ENCODE results near the gene PALLD.

The PALLD gene

DNA sequence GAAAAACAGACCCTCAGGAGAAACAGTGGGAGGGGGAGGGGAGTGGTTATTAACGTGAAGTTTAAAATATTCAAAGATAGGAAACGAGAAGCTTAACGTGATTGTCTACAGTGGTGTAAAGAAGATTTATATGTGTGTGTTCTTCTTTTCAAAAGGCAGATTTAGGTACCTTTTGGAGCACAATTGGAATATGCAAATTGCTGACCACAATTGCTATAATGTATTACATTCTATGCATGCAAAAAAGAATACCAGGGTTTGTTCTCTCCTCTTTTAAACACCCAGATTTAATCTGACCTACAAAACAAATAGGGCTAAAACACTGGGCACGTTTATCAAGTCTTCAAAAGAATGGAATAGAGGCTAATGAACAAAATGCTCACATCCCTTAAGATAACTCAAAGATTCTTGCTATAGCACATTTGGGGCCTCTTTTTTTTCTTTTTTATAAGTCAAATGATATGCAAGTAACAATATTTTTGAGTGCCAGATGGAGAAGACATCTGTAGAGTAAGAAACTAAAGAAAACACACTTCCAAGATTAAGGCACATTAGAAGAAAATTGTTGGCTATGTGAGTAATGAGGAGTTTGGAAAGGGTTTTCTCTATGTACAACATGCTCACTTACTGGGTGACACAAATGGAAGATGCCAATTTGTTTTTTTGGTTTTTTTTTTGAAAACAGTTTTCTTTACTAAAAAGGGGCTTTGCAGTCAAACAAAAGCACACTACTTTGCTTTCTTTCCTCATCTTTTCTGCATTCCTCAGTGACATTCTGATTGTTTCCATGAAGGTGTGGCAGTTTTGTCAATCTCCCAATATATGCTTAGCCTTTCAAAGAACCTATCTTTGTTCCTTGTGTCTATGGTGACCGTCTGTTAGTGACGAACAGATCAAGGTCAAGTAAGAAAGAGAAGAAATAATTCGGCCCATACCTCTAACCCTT, 240.3 kb downstream of the PALLD start:
- DNase-seq = no peak

DNA sequence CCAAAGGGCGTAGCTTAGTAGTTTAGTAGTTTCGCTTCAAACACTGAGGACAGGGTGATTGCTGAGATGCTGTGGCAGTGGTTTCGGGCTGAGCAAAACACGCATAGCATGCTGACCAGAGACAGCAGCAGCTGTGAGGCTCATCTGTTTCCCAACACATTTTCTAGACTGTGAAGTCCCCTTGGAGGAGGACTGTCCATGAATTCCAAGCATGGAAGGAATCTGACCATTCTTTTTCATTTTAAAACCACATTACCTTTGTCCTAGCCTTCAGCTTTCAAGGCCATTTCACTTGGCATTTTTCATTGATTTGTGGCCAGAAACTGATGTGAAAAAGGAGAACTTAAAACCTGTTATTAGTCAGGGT, 240.9 kb downstream of the PALLD start:
- no peak for DNase-seq

- no peak for DNase-seq
These were observed 243.0 kb downstream of the PALLD start for GRCh38 chr4:168739886-168740285.

DNA sequence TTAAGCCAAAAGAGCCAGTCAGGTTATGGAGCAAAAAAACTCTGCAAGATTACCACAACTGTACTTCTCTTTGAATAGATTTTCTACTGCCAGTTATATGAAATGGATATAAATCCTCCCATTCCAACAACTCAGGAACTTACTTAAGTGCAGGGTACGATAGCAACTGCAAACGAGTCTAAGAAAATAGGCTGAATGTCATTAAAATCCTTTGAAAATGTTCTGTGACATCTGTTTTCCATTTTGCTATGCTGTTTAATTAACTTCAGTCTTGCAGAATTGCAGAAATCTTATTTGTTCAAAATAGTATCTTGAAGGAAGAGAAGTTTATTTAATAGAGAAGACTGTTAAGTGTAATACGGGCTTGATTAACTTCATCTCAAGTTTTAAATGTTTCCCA, 243.8 kb downstream of the PALLD start:
- no peak for DNase-seq

- no peak for DNase-seq
These were observed 244.7 kb downstream of the PALLD start for GRCh38 chr4:168741281-168742173.

DNA sequence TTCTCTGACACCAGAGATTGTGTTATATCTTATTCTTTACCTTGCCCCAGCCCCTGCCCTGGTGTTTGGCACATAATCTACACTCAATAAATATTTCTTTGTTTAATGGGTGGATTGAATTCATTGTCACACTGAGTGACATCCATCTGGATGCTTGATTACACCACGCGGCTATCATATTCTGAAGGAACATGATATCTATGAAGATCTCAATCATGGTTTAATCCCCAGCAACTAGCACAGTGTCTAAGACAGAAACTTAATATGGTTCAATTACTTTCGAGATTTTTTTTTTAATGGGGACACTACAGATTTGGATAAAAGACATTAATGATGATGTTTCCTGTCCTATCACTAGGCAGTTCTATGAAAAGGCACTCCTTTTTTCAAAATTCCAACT, 246.3 kb downstream of the PALLD start:
- DNase-seq = no peak

DNA sequence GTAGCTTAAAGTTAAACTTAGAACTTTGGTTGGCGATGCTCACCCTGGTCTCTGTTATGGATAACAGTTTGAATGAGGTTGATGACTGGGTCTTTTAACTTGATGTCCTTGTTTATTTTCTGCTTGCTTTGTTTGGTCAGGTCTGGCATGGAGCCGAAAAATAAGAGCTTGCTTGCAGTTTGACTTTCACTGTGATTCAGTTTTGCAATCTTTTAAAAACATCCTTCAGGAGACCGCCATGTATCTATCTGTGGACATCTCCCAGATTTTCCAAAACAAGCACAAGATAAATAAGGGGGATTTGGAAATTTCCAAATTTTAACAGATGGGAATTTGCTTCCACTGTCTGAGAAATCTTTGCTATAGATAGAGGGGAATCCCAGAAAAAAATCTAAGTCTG, 246.7 kb downstream of the PALLD start:
- no peak for DNase-seq

- no peak for DNase-seq
These were observed 247.2 kb downstream of the PALLD start for GRCh38 chr4:168744021-168744420.

DNA sequence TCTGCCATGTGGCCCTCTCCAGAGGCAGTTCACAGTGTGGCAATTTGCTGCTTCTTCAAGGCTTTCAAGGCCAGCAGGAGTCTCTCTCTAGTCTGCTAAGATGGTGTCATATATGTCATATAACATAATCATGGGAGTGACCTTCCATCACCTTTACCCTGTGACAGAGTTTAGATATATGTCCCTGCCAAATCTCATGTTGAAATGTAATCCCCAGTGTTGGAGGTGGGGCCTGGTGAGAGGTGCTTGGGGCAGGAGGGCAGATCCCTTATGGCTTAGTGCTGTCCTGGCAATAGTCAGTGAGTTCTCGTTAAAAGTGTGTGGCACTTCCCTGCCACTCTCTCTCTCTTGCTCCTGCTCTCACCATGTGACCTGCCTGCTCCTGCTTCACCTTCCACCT, 252.0 kb downstream of the PALLD start:
- no peak for DNase-seq

DNA sequence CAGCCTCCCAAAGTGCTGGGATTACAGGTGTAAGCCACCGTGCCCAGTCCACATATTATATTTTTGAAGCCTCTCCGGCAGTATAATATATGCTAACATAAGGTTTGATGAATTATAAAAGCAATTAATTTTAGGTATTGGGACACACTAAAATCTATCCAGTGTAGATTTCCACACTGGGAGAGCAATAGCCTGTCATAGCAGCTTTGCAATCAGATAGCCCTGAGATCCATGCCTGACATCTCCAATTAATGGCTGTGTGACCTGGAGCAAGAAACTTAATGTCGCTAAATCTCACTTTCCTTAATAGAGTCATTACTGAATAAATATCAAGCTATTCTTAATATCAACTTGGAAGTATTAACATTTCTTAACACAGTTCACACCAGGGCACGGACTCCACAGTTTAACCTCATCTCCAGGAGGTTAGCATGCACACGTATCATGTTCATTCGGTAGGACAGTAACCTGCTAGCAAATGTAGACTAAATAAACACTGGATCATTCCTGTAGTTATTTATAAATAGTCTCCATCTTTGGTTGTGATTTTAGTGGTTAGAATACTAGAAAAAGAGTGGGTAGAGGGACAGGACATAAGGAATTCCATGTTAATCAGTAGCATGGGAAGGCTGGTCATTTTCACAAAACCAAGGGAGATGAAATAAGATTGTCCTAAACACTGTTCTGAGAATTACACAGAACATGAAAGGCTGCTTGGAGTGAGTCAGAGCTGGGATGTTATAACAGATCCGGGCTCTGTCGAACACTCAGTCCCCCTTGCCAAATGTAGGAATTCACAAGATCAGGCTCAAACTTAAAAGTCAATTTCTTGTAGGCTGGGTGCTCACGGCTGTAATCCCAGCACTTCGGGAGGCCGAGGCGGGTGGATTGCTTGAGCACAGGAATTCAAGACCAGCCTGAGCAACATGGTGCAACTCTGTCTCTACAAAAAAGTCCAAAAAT, 254.7 kb downstream of the PALLD start:
- no peak for DNase-seq

DNA sequence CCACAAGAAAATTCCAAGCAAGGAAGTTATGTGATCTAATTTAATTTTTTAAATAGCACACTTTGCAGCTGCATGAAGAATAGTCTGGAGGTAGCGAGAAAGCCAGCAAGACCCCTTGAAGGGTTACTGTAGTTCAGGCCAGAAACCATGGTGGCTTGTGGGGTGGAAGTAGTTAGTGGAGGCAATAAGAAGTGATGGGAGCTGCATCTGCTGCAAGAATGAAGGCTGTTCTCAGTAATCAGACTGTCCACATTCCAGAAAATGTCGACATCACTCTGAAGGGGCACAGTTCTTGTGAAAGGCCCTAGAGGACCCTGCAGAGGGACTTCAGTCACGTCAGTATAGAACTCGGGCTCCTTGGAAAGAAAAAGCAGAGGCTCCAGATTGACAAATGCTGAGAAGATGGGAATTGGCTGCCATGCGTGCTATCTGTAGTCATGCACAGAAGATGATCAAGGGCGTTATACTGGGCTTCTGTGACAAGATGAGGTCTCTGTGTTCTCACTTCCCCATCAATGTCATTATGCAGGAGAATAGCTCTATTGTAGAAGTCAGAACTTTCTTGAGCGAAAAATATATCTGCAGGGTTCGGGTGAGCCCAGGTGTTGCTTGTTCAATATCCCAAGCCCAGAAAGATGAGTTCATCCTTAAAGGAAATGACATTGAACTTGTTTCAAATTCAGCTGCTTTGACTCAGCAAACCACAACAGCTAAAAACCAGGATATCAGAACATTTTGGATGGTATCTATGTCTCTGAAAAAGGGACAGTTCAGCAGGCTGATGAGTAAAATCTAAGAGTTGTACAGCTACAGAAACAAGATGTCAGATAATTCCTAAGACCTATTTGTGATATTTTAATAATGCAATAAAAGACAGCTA, 259.0 kb downstream of the PALLD start:
- no peak for DNase-seq

- no peak for DNase-seq
These were observed 260.6 kb downstream of the PALLD start for GRCh38 chr4:168757500-168757899.

- no peak for DNase-seq
These were observed 261.6 kb downstream of the PALLD start for GRCh38 chr4:168758351-168758876.

DNA sequence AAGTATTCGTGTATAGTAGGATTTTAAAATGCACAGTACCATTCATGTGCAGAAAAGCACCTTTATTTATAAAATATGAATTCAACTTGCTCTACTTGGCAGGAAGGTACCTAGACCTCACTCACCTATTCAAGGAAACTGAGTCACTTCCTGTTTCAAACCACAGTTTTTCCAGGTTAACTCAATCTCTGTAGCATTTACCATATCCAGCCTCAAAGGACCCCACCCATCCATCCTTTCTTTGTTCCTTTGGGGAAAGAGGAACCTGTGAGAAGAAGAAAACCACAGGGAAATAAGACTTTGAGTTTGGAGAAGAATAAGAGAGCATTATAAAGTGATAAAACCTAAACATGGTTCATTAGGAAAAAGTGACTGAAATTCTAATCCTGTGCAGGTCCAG, 262.5 kb downstream of the PALLD start:
- DNase-seq = no peak

DNA sequence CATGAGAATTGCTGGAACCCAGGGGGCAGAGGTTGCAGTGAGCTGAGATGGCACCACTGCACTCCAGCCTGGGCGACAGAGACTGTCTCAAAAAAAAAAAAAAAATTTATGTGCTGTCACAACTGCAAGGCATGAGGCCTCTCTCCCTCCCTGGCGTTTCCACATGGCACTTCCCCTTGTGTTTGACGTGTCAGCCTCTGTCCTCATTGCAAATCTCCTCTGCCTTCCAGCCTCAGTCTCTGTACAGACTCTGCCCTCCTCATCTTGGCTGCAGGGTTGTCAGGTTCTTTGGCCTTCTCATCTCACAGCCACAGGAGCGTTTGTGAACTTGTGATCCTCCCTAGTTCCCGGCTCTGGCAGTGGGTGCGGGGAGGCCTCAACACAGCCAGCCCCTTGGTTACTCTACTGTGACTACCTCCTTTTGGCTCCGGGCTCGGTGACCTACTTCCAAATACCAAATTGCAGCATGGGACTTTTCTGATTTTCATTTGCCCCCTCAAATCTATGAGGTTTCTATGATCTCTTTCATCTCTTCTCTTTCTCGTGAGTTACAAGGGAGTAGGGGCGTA, 263.2 kb downstream of the PALLD start:
- no peak for DNase-seq

DNA sequence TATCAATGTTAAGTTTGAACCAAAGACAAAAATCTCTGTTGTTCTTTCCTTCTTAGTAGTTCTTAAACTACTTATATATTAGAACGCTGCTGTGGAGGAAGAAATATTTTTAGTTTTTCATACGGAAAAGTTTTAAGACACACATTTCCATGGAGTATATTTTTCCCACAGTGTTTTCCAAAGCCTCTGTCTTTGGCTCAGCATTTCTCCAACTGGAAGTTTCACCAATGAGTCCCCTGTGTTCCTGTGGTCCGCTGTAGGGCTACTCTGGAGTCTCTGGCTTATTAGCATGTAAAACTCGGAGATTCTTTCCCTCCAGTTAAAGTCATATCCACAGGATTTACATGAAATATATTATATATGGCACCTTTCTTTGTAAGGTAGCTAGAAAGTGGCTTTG, 264.2 kb downstream of the PALLD start:
- DNase-seq = no peak

GRCh38 chr4:168765322-168765721, 268.5 kb downstream of the PALLD start:
- DNase-seq = no peak

DNA sequence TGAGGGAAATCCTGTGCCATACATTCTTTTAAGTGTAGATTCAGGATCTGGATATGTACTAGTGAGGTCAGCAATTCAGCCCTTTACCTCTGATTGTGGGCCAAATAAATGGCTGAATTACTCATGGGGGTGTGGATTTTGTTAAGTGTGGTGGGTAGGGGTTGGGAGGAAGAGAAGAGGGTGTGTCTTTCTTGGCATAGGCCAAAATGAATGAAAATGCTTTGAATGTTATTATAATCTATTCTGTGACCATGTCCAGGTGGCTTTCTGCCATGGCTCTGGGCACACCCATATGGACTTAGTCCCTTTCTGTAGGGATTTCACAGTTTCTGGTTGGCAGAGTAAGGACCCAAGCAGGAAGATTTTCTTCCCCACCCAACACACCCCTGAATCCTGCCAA, 268.9 kb downstream of the PALLD start:
- DNase-seq = no peak

DNA sequence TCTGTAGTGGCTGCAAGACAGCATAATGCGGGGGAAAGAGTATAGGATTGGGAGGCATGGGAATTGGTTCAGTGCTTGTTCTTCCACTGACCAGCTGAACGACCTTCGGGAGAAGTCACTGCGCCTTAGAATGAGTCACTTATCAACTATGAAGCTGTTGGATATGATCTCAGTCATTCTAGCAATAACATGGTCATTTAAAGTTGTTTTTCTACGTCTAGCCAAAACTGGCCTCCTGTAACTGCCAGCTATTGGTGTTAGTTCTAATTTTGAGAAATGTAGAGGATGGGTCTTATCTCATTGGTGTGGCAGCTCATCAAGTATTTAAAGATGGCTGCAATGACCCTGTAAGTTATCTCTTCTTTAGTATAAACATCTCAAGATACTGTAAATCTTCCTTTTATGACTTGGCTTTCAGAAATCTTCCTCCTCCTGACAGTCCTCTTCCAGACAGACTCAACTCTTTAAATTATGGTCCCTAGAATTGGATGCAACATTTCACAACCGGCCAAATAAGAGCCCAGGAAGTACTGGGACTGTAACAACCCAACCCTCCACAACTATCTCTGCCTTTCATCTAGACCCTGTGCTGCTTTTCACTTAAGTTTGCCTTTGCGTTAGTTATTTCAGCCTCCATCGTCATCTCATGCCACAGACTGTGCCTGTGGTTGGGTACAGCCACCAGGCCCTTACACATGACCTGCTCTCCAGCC, 269.9 kb downstream of the PALLD start:
- DNase-seq = no peak

DNA sequence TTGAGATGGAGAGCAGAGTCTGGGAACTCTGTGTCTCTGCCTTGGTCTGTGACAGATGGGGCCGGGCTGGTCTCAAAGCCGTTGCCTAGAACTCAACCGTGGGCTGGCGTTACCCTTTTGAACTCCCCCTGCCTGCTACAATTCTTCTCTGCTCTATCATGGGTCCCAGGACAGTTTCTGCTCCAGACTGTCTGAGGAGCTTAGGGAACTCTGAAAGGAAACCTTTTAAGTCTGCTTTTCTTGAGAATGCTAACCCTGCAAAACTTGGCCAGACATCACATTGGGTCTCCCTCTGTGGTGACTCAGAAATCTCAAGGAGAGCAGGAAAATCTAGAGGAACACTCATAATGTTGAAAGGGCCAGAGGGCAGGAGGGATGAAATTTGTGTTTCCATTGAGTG, 272.6 kb downstream of the PALLD start:
- DNase-seq = no peak
